Measurements from ENCODE around the gene OXLD1.

DNA sequence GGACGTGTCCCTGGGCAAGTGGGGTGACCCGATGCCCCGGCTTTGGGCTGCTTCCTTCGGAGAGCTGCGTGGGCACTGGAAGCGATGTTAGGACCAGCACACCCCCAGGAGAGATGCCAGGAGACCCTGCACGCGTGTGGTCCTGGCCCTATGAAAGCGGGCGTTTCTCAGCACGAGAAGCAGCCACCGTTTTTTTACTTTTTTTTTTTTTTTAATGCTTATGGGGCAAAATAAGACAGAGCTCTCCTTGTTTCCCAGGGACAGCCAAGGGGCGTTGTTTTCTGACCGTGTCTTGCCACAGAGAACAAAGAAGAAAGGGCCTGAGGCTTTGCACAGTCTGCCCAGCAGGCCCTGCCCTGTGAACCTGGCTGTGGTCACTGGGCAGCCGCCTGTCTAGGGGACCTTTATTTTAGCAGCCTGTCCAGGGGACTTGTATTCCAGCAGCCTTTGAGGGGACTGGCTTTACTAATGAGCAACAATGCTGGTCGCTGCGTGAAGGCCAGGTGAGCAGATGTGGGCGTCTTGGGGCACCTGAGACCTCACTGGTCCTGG is 46.7 kb upstream of the OXLD1 start:
- no peak for TF ChIP-seq POLR2A (IDR thresholded peaks at IDR 0.05)
- TF ChIP-seq, protein P1, sequence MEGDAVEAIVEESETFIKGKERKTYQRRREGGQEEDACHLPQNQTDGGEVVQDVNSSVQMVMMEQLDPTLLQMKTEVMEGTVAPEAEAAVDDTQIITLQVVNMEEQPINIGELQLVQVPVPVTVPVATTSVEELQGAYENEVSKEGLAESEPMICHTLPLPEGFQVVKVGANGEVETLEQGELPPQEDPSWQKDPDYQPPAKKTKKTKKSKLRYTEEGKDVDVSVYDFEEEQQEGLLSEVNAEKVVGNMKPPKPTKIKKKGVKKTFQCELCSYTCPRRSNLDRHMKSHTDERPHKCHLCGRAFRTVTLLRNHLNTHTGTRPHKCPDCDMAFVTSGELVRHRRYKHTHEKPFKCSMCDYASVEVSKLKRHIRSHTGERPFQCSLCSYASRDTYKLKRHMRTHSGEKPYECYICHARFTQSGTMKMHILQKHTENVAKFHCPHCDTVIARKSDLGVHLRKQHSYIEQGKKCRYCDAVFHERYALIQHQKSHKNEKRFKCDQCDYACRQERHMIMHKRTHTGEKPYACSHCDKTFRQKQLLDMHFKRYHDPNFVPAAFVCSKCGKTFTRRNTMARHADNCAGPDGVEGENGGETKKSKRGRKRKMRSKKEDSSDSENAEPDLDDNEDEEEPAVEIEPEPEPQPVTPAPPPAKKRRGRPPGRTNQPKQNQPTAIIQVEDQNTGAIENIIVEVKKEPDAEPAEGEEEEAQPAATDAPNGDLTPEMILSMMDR (IDR thresholded peaks at IDR 0.05) = no peak
- TF ChIP-seq EP300 (IDR thresholded peaks at IDR 0.05) = no peak
